Midbrain (tissue), 1 donor: ENCODE data around the gene TMEM181.
"Not testable (repeated sequence)": the region's sequence is repeated elsewhere in the genome, so short reads cannot be mapped to it uniquely, and the experiment has no call there.

Experiments used
- DNase-seq: peaks from one replicate; lab custom pipeline; 2025; lab: John Stamatoyannopoulos, UW

TMEM181 gene

GRCh38 chr6:158638324-158638854 lies 78.5 kb downstream of the TMEM181 start:
- no peak for DNase-seq

GRCh38 chr6:158639056-158639455 lies 79.2 kb downstream of the TMEM181 start:
- no peak for DNase-seq

- DNase-seq = no peak
These were observed 80.6 kb downstream of the TMEM181 start for GRCh38 chr6:158640519-158640918.

GRCh38 chr6:158642097-158642601 lies 82.3 kb downstream of the TMEM181 start:
- no peak for DNase-seq

- no peak for DNase-seq
These were observed 83.9 kb downstream of the TMEM181 start for GRCh38 chr6:158643836-158644230.

GRCh38 chr6:158644231-158645063 lies 84.6 kb downstream of the TMEM181 start, which contains the start of gene DYNLT1:
TSS of gene DYNLT1 (minus strand) at chr6:158644743. CDS start at chr6:158644708, 35 bp downstream.
- peak; percentile 89 for DNase-seq

- no peak for DNase-seq
These were observed 85.5 kb downstream of the TMEM181 start for GRCh38 chr6:158645064-158646022.

GRCh38 chr6:158646023-158646910 lies 86.4 kb downstream of the TMEM181 start:
- DNase-seq = no peak

- DNase-seq = no peak
These were observed 87.6 kb downstream of the TMEM181 start for GRCh38 chr6:158647501-158647900.

- DNase-seq = no peak
These were observed 88.8 kb downstream of the TMEM181 start for GRCh38 chr6:158648682-158649131.

GRCh38 chr6:158649289-158650143 lies 89.6 kb downstream of the TMEM181 start, which contains the start of gene SYTL3:
TSS of gene SYTL3 (plus strand) at chr6:158650054. CDS start at chr6:158663269, 13,215 bp downstream.
- peak; percentile 32 for DNase-seq

GRCh38 chr6:158651981-158652737 lies 92.3 kb downstream of the TMEM181 start:
- not testable (repeated sequence) for DNase-seq

- DNase-seq = no peak
These were observed 93.9 kb downstream of the TMEM181 start for GRCh38 chr6:158653577-158654354.

GRCh38 chr6:158654498-158654897 lies 94.6 kb downstream of the TMEM181 start:
- peak; percentile 52 for DNase-seq

GRCh38 chr6:158654960-158655489 lies 95.1 kb downstream of the TMEM181 start:
- DNase-seq = no peak

- no peak for DNase-seq
These were observed 95.9 kb downstream of the TMEM181 start for GRCh38 chr6:158655569-158656450.

GRCh38 chr6:158656986-158657385 lies 97.1 kb downstream of the TMEM181 start:
- DNase-seq = not testable (repeated sequence)
